ENCODE results near the gene CAMK1D.
"Not testable (repeated sequence)": the region's sequence is repeated elsewhere in the genome, so short reads cannot be mapped to it uniquely, and the experiment has no call there.

DNA sequence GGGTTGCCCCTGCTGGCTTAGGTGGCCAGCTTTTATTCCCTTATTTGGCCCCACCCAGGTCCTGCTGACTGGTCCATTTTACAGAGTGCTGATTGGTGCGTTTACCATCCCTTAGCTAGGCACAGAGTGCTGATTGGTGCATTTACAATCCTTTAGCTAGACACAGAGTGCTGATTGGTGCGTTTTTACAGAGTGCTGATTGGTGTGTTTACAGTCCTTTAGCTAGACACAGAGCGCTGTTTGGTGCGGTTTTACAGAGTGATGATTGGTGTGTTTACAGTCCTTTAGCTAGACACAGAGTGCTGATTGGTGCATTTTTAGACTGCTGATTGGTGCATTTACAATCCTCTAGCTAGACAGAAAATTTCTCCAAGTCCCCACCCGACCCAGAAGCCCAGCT, 39.6 kb upstream of the CAMK1D start:
- TF ChIP-seq, protein P1, sequence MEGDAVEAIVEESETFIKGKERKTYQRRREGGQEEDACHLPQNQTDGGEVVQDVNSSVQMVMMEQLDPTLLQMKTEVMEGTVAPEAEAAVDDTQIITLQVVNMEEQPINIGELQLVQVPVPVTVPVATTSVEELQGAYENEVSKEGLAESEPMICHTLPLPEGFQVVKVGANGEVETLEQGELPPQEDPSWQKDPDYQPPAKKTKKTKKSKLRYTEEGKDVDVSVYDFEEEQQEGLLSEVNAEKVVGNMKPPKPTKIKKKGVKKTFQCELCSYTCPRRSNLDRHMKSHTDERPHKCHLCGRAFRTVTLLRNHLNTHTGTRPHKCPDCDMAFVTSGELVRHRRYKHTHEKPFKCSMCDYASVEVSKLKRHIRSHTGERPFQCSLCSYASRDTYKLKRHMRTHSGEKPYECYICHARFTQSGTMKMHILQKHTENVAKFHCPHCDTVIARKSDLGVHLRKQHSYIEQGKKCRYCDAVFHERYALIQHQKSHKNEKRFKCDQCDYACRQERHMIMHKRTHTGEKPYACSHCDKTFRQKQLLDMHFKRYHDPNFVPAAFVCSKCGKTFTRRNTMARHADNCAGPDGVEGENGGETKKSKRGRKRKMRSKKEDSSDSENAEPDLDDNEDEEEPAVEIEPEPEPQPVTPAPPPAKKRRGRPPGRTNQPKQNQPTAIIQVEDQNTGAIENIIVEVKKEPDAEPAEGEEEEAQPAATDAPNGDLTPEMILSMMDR (IDR thresholded peaks at IDR 0.05), result not testable (repeated sequence)
- TF ChIP-seq POLR2A (IDR thresholded peaks at IDR 0.05), result not testable (repeated sequence)

Data from testis (tissue), 2 donors.